HCT116 (cell line): ENCODE measurements around the gene MORN1. TPM values are rescaled to one million over a fixed set of nuclear protein-coding genes. Genes with fewer than 3 reads are reported as not detected.

Experiments used
- ATAC-seq: fragments of 200-7000 bp; cut with Tn5 transposase; 2 replicates; pipeline ENCODE4 v1.9.1; 2020; ENCODE audit warnings: mild to moderate bottlenecking, moderate library complexity
- BruUV-seq: library from RNA; stranded (reverse); fragments of 400-500 nt; replicated peaks from 2 replicates; lab custom pipeline; 2021; lab: Mats Ljungman, UMichigan
- CTCF ChIA-PET: fragments of 300-600 bp; sonication (Branson Sonifier 250); formaldehyde crosslinking; loops from one replicate; lab custom pipeline; 2021; ENCODE audit warnings: antibody characterized with exemption; lab: Charles Lee
- POLR2A ChIA-PET: fragments of 300-600, 350-600 bp; sonication (Branson Sonifier 250); formaldehyde crosslinking; loops from one replicate; lab custom pipeline; 2021; ENCODE audit warnings: antibody characterized with exemption; lab: Charles Lee
- RAD21 ChIA-PET, 2 experiments: fragments of 300-600 bp; sonication (Branson Sonifier 250); formaldehyde crosslinking; loops; one replicate each; lab custom pipeline; 2023; ENCODE audit warnings: low total read pairs in 2 of 2; ENCODE audit not compliant: uncharacterized antibody in 2 of 2, unreplicated experiment in 2 of 2, low non-redundant PET in 1 of 2; lab: Charles Lee
- DNase-seq: peaks from one replicate; pipeline ENCODE4 v3.0.0-alpha.2; 2010; ENCODE audit warnings: low read depth, low spot score
- H2AFZ ChIP-seq: fragments of 200-600 bp; shearing (Covaris generic), sonication (generic); 2 replicates; pipeline ENCODE4 v1.6.1; 2017; ENCODE audit warnings: low read depth, mixed run types, mixed read lengths, antibody characterized with exemption, low read length; ENCODE audit not compliant: poor library complexity, severe bottlenecking
- H3K27ac ChIP-seq: 2 replicates; pipeline ENCODE4 v1.5.1; 2012; ENCODE audit warnings: low read depth, low read length
- H3K27me3 ChIP-seq: fragments of 200-600 bp; sonication (generic); 2 replicates; pipeline ENCODE4 v1.6.1; 2016; ENCODE audit warnings: mixed run types, low read length, mixed read lengths; ENCODE audit not compliant: insufficient read depth
- H3K36me3 ChIP-seq, 2 experiments: fragments of 200-500 bp in 1 of 2; fragments of 200-600 bp in 1 of 2; sonication (Bioruptor generic) in 1 of 2; sonication (generic) in 1 of 2; 2 replicates each; pipeline versions ENCODE4 v1.5.1 to v1.6.1; 2014 to 2016; ENCODE audit warnings: low read length in 2 of 2, inconsistent platforms in 1 of 2, mixed read lengths in 1 of 2, mixed run types in 1 of 2; ENCODE audit not compliant: insufficient read depth in 2 of 2, control insufficient read depth in 1 of 2
- H3K4me1 ChIP-seq, 2 experiments: fragments of 200-600 bp in 1 of 2; sonication (generic) in 1 of 2; 2 replicates each; pipeline versions ENCODE4 v1.5.1 to v1.6.1; 2012 to 2017; ENCODE audit warnings: low read length in 2 of 2, inconsistent platforms in 1 of 2, mild to moderate bottlenecking in 1 of 2, mixed read lengths in 1 of 2, mixed run types in 1 of 2, moderate library complexity in 1 of 2; ENCODE audit not compliant: insufficient read depth in 2 of 2, control insufficient read depth in 1 of 2
- H3K4me2 ChIP-seq: fragments of 200-600 bp; sonication (generic); 2 replicates; pipeline ENCODE4 v1.6.1; 2017; ENCODE audit warnings: mixed run types, low read length, mixed read lengths
- H3K4me3 ChIP-seq, 2 experiments: fragments of 200-600 bp in 1 of 2; sonication (generic) in 1 of 2; replicated peaks in 1 of 2; 2 replicates each; pipeline ENCODE4 v1.5.1; 2011 to 2016; ENCODE audit warnings: low read length in 2 of 2, control low read depth in 1 of 2, low read depth in 1 of 2, mild to moderate bottlenecking in 1 of 2, mixed read lengths in 1 of 2, mixed run types in 1 of 2
- H3K79me2 ChIP-seq: fragments of 200-600 bp; sonication (generic); 2 replicates; pipeline ENCODE4 v1.6.1; 2017; ENCODE audit warnings: mild to moderate bottlenecking, mixed run types, low read length, moderate library complexity, mixed read lengths; ENCODE audit not compliant: insufficient read depth
- H3K9ac ChIP-seq: fragments of 200-600 bp; sonication (generic); 2 replicates; pipeline ENCODE4 v1.6.1; 2016; ENCODE audit warnings: low read length, mixed read lengths
- H3K9me2 ChIP-seq: fragments of 200-600 bp; sonication (generic), shearing (Covaris generic); 2 replicates; pipeline ENCODE4 v1.6.1; 2017; ENCODE audit warnings: mixed run types, mild to moderate bottlenecking, moderate library complexity; ENCODE audit not compliant: insufficient read depth
- H3K9me3 ChIP-seq, 2 experiments: fragments of 200-500 bp in 1 of 2; fragments of 200-600 bp in 1 of 2; sonication (Bioruptor generic) in 1 of 2; sonication (generic) in 1 of 2; 2 replicates each; pipeline ENCODE4 v1.6.1; 2014 to 2017; ENCODE audit warnings: low read length in 2 of 2, mixed read lengths in 2 of 2, inconsistent platforms in 1 of 2, low read depth in 1 of 2, mild to moderate bottlenecking in 1 of 2, mixed run types in 1 of 2, moderate library complexity in 1 of 2; ENCODE audit not compliant: control insufficient read depth in 1 of 2, insufficient read depth in 1 of 2
- H4K20me1 ChIP-seq: fragments of 200-600 bp; sonication (generic), shearing (Covaris generic); 2 replicates; pipeline ENCODE4 v1.6.1; 2017; ENCODE audit warnings: mixed run types, mild to moderate bottlenecking, moderate library complexity; ENCODE audit not compliant: insufficient read depth
- CBX3 ChIP-seq: IDR thresholded peaks from 2 replicates; pipeline ENCODE4 v1.6.1; 2012; ENCODE audit warnings: low read depth
- ELF1 ChIP-seq: IDR thresholded peaks from 2 replicates; pipeline ENCODE4 v1.6.1; 2012; ENCODE audit warnings: low read depth, borderline replicate concordance
- EZH2phosphoT487 ChIP-seq: fragments of 200-600 bp; IDR thresholded peaks from 2 replicates; pipeline ENCODE4 v1.6.1; 2018; ENCODE audit warnings: antibody characterized with exemption, borderline replicate concordance
- FOSL1 ChIP-seq: IDR thresholded peaks from 2 replicates; pipeline ENCODE4 v1.6.1; 2012; ENCODE audit warnings: low read depth
- JUND ChIP-seq: IDR thresholded peaks from 2 replicates; pipeline ENCODE4 v1.6.1; 2012
- POLR2AphosphoS5 ChIP-seq: IDR thresholded peaks from 2 replicates; pipeline ENCODE4 v1.6.1; 2011; ENCODE audit warnings: mild to moderate bottlenecking, low read depth, low read length, moderate library complexity
- SP1 ChIP-seq: IDR thresholded peaks from 2 replicates; pipeline ENCODE4 v1.6.1; 2012; ENCODE audit warnings: low read depth
- SRF ChIP-seq: IDR thresholded peaks from 2 replicates; pipeline ENCODE4 v1.6.1; 2012; ENCODE audit warnings: low read depth
- TCF7L2 ChIP-seq: IDR thresholded peaks from 2 replicates; pipeline ENCODE4 v1.7.0; 2011; ENCODE audit warnings: borderline replicate concordance, inconsistent platforms; ENCODE audit not compliant: insufficient read depth, insufficient read length; ENCODE audit errors: extremely low read depth
- YY1 ChIP-seq: IDR thresholded peaks from 2 replicates; pipeline ENCODE4 v1.6.1; 2011; ENCODE audit warnings: low read length, low read depth, moderate library complexity, mild to moderate bottlenecking; ENCODE audit not compliant: insufficient replicate concordance; ENCODE audit errors: extremely low read depth
- ZFX ChIP-seq: fragments of 450-650 bp; IDR thresholded peaks from 2 replicates; pipeline ENCODE4 v1.6.1; 2017
- intact Hi-C: fragments of 100-400 bp; cut with micrococcal nuclease; formaldehyde crosslinking; loops from 2 replicates; pipeline ENCODE4 v1.10.0; 2022
- total RNA-seq: library from RNA; stranded (reverse); gene quantifications from one replicate; pipeline ENCODE4 v1.2.1, GENCODE V29; 2021; ENCODE audit not compliant: unreplicated experiment
- TF ChIP-seq, protein P1 (sequence below): IDR thresholded peaks from 2 replicates; pipeline ENCODE4 v1.6.1; 2012
- TF ChIP-seq, protein P2 (sequence below): IDR thresholded peaks from 2 replicates; pipeline ENCODE4 v1.6.1; 2011; ENCODE audit warnings: mild to moderate bottlenecking, low read length, moderate library complexity; ENCODE audit not compliant: insufficient replicate concordance; ENCODE audit errors: extremely low read depth
- TF ChIP-seq, protein P3 (sequence below): IDR thresholded peaks from 2 replicates; pipeline ENCODE4 v1.6.1; 2012; ENCODE audit warnings: low read depth

The MORN1 gene
- total RNA-seq, 1 experiment from 2014 or later, result 21.4 TPM

DNA sequence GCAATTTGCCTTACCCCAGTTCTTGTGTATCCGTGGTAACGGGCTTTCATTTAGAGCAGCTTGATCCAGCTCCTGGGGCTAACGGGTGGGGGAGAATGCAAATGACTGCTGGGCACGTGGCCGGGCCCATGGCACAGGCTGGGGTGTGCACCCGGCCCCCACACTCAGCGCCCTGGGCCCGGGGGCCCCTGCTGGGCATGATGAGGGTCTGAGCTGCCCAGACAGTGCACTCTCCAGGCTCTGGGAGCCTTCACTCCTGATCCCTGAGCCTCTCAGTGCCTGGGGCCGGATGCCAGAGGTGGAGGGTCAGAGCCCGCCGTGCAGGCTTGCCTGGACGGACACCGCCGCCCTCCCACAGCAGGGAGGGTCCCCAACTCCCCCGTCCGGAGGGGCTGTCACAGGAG is 41.1 kb upstream of the MORN1 start:
- Histone ChIP-seq H3K9ac (no peak overlapping the region), H3K4me3 (no peak overlapping the region), H4K20me1 (no peaks in the 10 kb centered on the region), H2AFZ (no peak overlapping the region), H3K79me2 (no peaks in the 10 kb centered on the region), H3K9me2 (no peaks in the 10 kb centered on the region), H3K36me3 (no peaks in the 10 kb centered on the region), H3K4me1 (no peaks in the 10 kb centered on the region), H3K27me3 (peaks cover 7% of the 10 kb centered on the region; the same call in 1 of the 2 replicates), H3K4me2 (no peak overlapping the region), H3K27ac (no peak overlapping the region; the same call in 1 of the 2 replicates), H3K9me3 (peaks cover 3 to 9% of the 10 kb centered on the region in 2 experiments; a peak in 2 of 4 replicates)
- BruUV-seq, result no TSS peak
- ChIA-PET POLR2A (no interaction called here), RAD21 (no interaction called here), CTCF (no interaction called here)
- TF ChIP-seq, protein P1, sequence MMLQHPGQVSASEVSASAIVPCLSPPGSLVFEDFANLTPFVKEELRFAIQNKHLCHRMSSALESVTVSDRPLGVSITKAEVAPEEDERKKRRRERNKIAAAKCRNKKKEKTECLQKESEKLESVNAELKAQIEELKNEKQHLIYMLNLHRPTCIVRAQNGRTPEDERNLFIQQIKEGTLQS, result no peak
- TF ChIP-seq ZFX (no peak), YY1 (no peak), CBX3 (no peak), JUND (no peak), ELF1 (no peak)
- TF ChIP-seq, protein P2, sequence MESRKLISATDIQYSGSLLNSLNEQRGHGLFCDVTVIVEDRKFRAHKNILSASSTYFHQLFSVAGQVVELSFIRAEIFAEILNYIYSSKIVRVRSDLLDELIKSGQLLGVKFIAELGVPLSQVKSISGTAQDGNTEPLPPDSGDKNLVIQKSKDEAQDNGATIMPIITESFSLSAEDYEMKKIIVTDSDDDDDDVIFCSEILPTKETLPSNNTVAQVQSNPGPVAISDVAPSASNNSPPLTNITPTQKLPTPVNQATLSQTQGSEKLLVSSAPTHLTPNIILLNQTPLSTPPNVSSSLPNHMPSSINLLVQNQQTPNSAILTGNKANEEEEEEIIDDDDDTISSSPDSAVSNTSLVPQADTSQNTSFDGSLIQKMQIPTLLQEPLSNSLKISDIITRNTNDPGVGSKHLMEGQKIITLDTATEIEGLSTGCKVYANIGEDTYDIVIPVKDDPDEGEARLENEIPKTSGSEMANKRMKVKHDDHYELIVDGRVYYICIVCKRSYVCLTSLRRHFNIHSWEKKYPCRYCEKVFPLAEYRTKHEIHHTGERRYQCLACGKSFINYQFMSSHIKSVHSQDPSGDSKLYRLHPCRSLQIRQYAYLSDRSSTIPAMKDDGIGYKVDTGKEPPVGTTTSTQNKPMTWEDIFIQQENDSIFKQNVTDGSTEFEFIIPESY, result no peak
- no peak for ATAC-seq
- intact Hi-C loops, result no loop called here
- no peak for DNase-seq

DNA sequence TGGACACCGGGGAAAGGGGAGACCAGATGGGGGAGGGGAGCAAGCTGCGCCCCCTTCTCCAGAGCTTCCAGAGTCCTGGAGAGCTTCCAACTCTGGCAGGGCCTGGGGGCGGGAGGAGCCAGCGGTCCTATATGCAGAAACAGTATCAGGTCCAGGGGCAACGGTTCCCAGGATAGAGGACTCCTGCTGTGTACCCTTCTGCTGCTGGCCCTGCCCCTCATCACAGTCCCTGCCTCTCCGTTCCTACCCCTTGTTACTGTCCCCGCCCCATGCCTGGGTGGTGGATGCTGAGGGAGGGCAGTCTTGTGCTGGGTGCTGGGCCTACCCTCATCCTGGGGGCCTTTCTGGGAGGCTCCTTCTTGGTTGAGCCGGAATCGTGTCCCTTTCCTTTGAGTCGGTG is 40.2 kb upstream of the MORN1 start:
- no peak overlapping the region for H3K4me2 ChIP-seq
- ChIA-PET RAD21 (no interaction called here), CTCF (no interaction called here), POLR2A (no interaction called here)
- peaks cover 7% of the 10 kb centered on the region; the same call in 1 of the 2 replicates for H3K27me3 ChIP-seq
- H3K9me3 ChIP-seq, result peaks cover 3 to 9% of the 10 kb centered on the region in 2 experiments; a peak in 2 of 4 replicates
- ATAC-seq (no peak), DNase-seq (no peak)
- no peak overlapping the region for H2AFZ ChIP-seq
- no peaks in the 10 kb centered on the region for H3K36me3 ChIP-seq
- no peaks in the 10 kb centered on the region for H4K20me1 ChIP-seq
- no peak overlapping the region for H3K27ac ChIP-seq
- H3K4me3 ChIP-seq, result no peak overlapping the region
- no peak for TF ChIP-seq JUND
- no peak for TF ChIP-seq SP1
- no peak for TF ChIP-seq ELF1
- no peak for TF ChIP-seq TCF7L2
- TF ChIP-seq, protein P3, sequence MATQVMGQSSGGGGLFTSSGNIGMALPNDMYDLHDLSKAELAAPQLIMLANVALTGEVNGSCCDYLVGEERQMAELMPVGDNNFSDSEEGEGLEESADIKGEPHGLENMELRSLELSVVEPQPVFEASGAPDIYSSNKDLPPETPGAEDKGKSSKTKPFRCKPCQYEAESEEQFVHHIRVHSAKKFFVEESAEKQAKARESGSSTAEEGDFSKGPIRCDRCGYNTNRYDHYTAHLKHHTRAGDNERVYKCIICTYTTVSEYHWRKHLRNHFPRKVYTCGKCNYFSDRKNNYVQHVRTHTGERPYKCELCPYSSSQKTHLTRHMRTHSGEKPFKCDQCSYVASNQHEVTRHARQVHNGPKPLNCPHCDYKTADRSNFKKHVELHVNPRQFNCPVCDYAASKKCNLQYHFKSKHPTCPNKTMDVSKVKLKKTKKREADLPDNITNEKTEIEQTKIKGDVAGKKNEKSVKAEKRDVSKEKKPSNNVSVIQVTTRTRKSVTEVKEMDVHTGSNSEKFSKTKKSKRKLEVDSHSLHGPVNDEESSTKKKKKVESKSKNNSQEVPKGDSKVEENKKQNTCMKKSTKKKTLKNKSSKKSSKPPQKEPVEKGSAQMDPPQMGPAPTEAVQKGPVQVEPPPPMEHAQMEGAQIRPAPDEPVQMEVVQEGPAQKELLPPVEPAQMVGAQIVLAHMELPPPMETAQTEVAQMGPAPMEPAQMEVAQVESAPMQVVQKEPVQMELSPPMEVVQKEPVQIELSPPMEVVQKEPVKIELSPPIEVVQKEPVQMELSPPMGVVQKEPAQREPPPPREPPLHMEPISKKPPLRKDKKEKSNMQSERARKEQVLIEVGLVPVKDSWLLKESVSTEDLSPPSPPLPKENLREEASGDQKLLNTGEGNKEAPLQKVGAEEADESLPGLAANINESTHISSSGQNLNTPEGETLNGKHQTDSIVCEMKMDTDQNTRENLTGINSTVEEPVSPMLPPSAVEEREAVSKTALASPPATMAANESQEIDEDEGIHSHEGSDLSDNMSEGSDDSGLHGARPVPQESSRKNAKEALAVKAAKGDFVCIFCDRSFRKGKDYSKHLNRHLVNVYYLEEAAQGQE, result no peak
- no peak for TF ChIP-seq FOSL1
- no peak for TF ChIP-seq SRF
- no peak for TF ChIP-seq POLR2AphosphoS5
- no peak for TF ChIP-seq EZH2phosphoT487
- TF ChIP-seq ZFX, result no peak
- TF ChIP-seq, protein P1, result no peak
- no peaks in the 10 kb centered on the region for H3K4me1 ChIP-seq
- intact Hi-C loops, result no loop called here
- BruUV-seq, result no TSS peak
- H3K79me2 ChIP-seq, result no peaks in the 10 kb centered on the region
- H3K9ac ChIP-seq, result no peak overlapping the region
- no peaks in the 10 kb centered on the region for H3K9me2 ChIP-seq
